ENCODE measurements around the gene APPL1. TPM values are rescaled to one million over a fixed set of nuclear protein-coding genes. Genes with fewer than 3 reads are reported as not detected.

Gene APPL1
- total RNA-seq, 1 donor from 2014 or later, result 34.2 TPM

DNA sequence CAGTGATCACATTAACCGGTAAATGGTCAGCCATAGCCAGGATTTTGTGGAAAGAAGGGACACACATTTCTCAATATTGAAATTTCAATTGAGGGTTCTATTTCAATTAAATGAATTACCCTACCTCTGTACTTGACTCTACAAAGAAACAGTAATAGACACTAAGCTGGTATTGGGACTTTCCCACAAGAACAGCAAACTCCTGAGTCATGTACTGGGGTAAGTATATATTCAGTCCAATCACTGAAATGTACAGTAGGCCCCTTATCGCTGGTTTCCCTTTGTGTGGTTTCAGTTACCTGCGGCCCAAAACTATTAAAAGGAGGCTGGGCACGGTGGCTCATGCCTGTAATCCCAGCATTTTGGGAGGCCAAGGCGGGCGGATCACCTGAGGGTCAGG is 47.3 kb downstream of the APPL1 start:
- no peaks in the 10 kb centered on the region for H3K4me1 Mint-ChIP-seq (ENCODE audit: unreplicated experiment)
- peaks cover 14% of the 10 kb centered on the region for H3K36me3 Mint-ChIP-seq
- TF ChIP-seq, protein P1, sequence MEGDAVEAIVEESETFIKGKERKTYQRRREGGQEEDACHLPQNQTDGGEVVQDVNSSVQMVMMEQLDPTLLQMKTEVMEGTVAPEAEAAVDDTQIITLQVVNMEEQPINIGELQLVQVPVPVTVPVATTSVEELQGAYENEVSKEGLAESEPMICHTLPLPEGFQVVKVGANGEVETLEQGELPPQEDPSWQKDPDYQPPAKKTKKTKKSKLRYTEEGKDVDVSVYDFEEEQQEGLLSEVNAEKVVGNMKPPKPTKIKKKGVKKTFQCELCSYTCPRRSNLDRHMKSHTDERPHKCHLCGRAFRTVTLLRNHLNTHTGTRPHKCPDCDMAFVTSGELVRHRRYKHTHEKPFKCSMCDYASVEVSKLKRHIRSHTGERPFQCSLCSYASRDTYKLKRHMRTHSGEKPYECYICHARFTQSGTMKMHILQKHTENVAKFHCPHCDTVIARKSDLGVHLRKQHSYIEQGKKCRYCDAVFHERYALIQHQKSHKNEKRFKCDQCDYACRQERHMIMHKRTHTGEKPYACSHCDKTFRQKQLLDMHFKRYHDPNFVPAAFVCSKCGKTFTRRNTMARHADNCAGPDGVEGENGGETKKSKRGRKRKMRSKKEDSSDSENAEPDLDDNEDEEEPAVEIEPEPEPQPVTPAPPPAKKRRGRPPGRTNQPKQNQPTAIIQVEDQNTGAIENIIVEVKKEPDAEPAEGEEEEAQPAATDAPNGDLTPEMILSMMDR (conservative IDR thresholded peaks at IDR 0.05), result no peak
- no peak overlapping the region for H3K27ac Mint-ChIP-seq
- DNase-seq (ENCODE audit: extremely low spot score, unreplicated experiment), result no peak
- H3K9me3 Mint-ChIP-seq, result no peaks in the 10 kb centered on the region
- no peak overlapping the region for H3K4me3 Mint-ChIP-seq
- H3K27me3 Mint-ChIP-seq, result no peaks in the 10 kb centered on the region

DNA sequence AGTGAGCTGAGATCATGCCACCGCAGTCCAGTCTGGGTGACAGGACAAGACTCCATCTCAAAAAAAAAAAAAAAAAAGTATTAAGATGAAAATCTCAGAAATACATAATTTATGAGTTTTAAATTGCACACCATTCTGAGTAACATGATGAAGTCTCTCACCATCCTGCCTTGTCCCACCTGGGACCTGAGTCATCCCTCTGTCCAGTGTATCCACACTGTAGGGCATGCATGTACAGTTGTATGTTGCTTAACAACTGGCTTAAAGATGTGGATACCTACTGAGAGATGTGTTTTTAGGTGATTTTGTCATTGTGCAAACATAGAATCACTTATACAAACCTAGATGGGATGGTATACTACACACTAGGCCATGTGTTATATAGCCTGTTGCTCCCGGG is 47.9 kb downstream of the APPL1 start:
- DNase-seq (ENCODE audit: extremely low spot score, unreplicated experiment), result no peak
- Mint-ChIP-seq H3K27ac (no peak overlapping the region), H3K4me1 (ENCODE audit: unreplicated experiment) (no peaks in the 10 kb centered on the region), H3K36me3 (peaks cover 14% of the 10 kb centered on the region), H3K9me3 (no peaks in the 10 kb centered on the region), H3K4me3 (no peak overlapping the region), H3K27me3 (no peaks in the 10 kb centered on the region)
- TF ChIP-seq, protein P1 (conservative IDR thresholded peaks at IDR 0.05), result no peak

DNA sequence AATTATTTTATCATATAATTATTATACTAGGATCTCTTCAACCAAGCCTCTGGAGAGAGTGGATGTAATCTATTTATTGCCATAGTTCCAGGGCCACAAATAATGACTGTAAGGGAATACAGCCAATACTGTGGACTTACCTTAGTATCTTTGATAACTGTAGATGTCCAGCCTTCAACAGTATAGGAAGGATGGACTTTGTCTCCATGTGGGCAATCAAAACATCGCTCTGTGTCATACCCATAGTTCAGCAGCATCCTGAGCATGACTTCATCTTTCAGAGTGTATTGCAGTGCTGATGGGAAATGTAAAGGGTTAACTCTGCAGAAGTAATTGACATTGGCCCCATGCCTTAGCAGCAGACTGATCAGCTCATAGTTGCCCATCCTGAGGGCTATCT is 50.7 kb downstream of the APPL1 start:
- Mint-ChIP-seq H3K27ac (no peak overlapping the region), H3K4me1 (ENCODE audit: unreplicated experiment) (no peaks in the 10 kb centered on the region), H3K36me3 (peaks cover 6% of the 10 kb centered on the region), H3K27me3 (peaks cover 4% of the 10 kb centered on the region), H3K4me3 (no peak overlapping the region), H3K9me3 (peaks cover 6% of the 10 kb centered on the region)
- no peak for DNase-seq (ENCODE audit: extremely low spot score, unreplicated experiment)
- TF ChIP-seq, protein P1 (conservative IDR thresholded peaks at IDR 0.05), result no peak

DNA sequence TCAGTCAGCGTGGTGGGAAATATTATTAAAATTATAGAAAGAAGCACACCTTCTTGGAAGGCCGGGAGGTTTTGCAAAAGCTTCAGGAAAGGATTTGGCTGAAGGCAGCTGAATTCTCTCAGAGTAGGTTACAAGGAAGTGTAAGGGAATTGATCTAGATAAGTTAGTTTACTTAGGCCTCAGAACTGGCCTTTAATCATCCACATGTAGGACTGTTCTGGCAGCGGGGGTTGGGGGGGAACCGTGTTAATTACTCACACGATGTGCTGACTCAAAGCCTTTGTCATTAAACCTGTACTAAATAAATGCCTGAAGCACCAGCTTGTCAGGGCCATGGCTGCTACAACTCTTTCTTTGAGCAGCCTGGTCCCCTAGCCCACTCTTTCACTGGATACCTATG is 52.2 kb downstream of the APPL1 start:
- no peak overlapping the region for H3K4me3 Mint-ChIP-seq
- H3K36me3 Mint-ChIP-seq, result peaks cover 6% of the 10 kb centered on the region
- TF ChIP-seq, protein P1 (conservative IDR thresholded peaks at IDR 0.05), result no peak
- H3K27me3 Mint-ChIP-seq, result peaks cover 8% of the 10 kb centered on the region
- no peaks in the 10 kb centered on the region for H3K4me1 Mint-ChIP-seq (ENCODE audit: unreplicated experiment)
- H3K27ac Mint-ChIP-seq, result no peak overlapping the region
- H3K9me3 Mint-ChIP-seq, result peaks cover 6% of the 10 kb centered on the region
- DNase-seq (ENCODE audit: extremely low spot score, unreplicated experiment), result no peak

- Mint-ChIP-seq H3K27ac (no peak overlapping the region), H3K36me3 (peaks cover 4% of the 10 kb centered on the region), H3K4me3 (no peak overlapping the region), H3K27me3 (peaks cover 8% of the 10 kb centered on the region), H3K9me3 (peaks cover 6% of the 10 kb centered on the region), H3K4me1 (ENCODE audit: unreplicated experiment) (no peaks in the 10 kb centered on the region)
- no peak for DNase-seq (ENCODE audit: extremely low spot score, unreplicated experiment)
- TF ChIP-seq, protein P1 (conservative IDR thresholded peaks at IDR 0.05), result no peak
These were observed 54.2 kb downstream of the APPL1 start for GRCh38 chr3:57281715-57282114.

DNA sequence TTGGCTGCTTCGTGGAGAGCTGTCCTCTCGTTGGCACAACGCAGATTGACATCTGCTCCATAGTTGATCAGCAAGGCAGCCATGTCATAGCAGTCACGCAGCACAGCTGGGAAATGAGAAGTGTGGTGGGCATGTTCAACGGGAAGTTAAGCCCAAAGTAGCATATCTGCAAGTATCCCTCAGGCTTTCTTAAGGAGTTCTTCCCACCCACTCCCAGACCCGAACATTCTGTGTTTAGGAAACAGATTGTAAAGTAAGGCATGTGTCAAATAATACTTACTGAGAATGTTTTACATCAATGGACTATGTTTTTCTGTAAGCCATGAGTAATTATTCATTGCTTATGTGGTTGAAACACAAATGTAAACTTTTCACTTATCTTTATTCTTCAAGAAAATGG is 55.8 kb downstream of the APPL1 start:
- peaks cover 8% of the 10 kb centered on the region for H3K27me3 Mint-ChIP-seq
- no peaks in the 10 kb centered on the region for H3K36me3 Mint-ChIP-seq

More for the DNA sequence above, 55.8 kb downstream of the APPL1 start:
- no peak overlapping the region for H3K27ac Mint-ChIP-seq
- DNase-seq (ENCODE audit: extremely low spot score, unreplicated experiment), result no peak
- H3K4me3 Mint-ChIP-seq, result no peak overlapping the region
- peaks cover 6% of the 10 kb centered on the region for H3K9me3 Mint-ChIP-seq
- TF ChIP-seq, protein P1 (conservative IDR thresholded peaks at IDR 0.05), result no peak
- H3K4me1 Mint-ChIP-seq (ENCODE audit: unreplicated experiment), result no peaks in the 10 kb centered on the region

All from type B pancreatic cell (in vitro differentiated cells).